HG02678 (cell line): ENCODE measurements around the gene TUBB3.
"Not testable (repeated sequence)": the region's sequence is repeated elsewhere in the genome, so short reads cannot be mapped to it uniquely, and the experiment has no call there.

Source experiments
- ATAC-seq: cut with Tn5 transposase; IDR thresholded peaks from one replicate; pipeline ENCODE4 v1.9.1; 2021; ENCODE audit warnings: mild to moderate bottlenecking, moderate library complexity; ENCODE audit not compliant: unreplicated experiment

TUBB3 gene

DNA sequence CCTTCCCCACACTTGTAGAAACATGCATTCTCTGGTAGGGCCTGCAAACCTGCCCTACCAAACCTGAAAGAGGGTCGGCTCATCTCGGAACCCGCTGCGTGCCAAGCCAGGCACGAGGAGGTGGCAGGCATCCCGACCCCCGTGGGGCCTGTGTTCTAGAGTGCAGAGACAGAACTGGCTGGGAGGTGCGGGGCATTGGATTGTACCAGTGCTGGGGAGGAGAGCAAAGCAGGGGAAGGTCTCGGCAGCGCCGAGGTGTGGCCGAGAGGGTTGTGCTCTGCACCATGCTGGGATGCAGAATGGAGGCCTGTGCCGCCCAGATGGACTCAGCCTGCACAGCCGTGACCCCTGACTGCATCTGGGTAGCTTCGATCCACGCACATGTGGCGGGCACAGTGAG, 22.3 kb upstream of the TUBB3 start:
- no peak for ATAC-seq

DNA sequence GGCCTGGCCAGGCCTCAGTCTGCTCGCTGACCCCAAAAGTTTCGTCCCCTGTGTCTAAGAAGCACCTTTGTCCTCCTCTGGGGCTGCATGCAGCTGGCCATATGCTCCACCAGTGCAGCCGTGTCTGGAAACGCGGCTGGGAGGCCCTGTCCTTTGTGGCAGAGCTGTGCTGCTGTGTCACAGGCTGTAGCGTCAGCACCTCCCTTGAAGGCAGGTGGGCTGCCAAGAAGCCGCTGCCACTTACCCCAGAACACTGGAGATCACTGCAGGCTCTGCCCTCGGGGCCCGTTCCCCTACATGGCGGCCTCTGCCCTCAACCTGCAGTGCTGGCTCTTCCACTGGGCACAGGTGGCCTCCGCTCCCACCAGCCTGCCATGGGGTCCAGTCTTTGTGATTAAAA, 20.2 kb upstream of the TUBB3 start:
- ATAC-seq = no peak

DNA sequence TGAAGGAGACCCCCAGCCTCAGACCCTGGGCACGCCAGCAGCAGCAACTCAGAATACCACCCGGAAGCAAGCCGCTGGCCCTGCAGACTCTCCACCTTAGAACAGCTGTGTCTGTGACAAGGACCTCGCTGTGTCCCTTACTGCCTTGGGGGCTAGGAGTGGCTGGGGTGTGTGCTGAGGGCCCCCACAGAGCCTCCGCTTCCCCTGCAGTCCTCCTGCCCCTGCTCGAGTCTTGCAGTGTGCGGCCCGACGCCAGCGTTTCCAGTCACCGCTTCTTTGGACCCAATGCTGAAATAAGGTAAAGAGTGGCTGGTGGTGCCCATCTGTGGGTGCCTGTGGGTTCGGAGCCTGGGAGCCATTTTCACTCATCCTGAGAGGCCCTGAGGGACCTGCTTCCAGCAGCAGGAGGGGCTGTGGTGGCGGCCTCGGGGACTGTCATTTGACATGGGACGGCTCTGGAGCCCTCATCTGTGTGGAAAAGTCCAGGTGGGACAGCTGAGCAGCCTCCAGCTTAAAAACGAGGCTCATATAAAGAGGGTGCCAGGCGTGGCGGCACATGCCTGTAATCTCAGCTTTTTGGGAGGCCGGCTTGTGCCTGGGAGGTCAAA, 19.1 kb upstream of the TUBB3 start:
- ATAC-seq = no peak

DNA sequence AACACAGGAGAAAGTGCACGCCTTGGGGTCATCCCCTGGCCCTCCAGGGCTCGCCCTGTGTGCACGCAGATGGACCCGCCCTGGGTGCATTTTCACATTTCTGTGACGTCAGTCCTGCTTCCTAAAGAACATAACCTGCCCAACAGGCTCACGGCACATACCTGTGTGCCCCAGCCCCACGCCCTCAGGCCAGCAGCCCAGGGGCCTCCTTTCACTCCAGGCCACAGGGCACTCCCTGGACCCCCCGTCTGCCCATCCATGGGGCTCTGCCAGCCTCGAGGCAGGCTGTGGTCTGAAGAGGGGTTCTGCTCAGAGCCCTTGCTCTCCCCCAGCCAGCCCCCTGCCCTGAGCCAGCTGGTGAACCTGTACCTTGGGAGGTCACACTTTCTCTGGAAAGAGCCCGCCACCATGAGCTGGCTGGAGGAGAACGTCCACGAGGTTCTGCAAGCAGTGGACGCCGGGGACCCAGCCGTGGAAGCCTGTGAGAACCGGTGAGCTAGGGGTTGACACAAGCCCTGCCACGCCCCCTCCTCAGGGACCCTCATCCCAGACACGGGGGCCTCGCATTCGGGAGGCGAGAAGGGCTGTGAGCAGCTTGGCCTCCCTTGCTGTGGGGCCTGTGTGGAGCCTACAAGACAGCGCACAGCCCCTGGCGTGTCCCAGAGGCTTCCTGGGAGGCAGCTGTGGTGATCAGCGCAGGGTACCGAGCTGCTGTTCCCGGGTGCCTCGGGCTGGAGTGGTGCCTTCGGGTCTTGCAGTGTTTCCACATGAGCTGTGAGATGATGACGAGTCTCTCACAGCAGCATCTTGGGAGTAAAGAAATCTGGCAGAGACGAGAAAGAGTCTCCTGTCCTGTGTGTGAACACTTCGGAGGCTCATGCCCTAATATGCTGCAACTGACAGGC, 18.3 kb upstream of the TUBB3 start:
- no peak for ATAC-seq

DNA sequence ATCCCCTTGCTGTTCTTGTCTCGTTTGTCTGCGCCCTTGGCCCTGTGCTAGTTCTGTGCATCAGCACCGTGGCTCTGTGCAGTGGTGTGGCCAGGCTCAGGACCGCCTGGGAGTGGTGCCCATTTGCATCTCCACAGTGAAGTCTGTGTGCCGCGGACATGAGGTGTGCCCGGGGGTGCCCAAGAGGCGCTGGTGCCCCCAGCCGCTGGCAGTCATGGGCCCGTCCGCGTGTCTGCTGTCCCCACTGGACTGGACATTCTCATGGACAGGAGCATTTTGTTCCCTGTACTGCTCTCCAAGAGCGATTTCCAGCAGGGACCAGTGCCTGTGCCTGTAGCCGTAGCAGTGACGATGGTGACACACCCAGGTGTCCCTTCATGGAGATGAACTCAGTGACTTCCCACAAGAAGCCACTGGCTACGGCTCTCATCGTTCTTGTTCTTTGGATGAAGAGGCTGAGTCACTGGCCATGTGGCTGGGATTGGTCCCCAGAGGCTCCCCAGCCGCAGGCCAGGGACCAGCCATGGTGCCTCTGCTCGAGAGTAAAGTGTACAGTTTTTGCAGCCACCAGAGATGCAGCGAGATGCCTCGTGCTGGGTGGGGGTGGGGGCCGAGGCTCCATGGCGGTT, 17.5 kb upstream of the TUBB3 start:
- ATAC-seq = no peak

DNA sequence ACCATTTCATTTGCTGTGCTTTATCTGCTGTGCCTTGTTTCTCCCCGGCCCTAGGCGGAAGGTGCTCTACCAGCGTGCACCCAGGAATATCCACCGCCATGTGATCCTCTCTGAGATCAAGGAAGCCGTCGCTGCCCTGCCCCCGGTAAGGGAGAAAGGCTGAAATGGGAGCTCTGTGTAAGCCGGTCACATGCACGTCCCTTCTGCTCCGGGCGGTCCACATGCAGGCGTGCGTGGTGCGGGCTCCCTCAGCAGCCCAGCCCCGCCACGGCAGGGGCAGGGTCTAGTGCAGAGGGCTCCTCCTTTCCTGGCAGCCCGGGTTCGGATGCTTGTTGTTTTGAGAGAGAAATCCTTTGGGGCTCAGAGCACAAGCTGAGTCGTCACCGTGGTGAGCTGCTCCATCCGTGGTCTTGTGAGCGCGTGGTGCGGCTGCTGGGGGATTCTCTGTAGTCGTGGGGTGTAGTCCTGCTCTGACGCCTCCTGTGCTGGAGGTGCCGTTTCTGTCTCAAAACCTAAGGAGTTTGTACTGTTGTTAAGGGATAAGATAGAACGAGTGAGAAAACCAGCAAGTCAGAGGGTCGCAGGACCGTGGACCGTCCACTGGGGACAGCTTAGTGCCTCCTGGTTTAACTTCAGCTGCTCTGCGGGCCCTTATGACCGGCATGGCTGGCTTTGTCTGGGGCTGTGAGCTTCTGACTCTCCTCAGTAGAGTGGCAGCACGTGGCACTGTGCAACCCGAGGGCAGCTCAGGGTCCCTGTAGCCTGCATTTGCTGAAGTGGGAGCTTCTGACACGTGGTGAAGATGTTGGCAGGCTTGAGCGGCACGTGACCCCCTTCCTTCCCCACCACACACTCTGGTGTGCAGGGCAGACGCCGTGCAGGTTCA, 16.8 kb upstream of the TUBB3 start:
- no peak for ATAC-seq

DNA sequence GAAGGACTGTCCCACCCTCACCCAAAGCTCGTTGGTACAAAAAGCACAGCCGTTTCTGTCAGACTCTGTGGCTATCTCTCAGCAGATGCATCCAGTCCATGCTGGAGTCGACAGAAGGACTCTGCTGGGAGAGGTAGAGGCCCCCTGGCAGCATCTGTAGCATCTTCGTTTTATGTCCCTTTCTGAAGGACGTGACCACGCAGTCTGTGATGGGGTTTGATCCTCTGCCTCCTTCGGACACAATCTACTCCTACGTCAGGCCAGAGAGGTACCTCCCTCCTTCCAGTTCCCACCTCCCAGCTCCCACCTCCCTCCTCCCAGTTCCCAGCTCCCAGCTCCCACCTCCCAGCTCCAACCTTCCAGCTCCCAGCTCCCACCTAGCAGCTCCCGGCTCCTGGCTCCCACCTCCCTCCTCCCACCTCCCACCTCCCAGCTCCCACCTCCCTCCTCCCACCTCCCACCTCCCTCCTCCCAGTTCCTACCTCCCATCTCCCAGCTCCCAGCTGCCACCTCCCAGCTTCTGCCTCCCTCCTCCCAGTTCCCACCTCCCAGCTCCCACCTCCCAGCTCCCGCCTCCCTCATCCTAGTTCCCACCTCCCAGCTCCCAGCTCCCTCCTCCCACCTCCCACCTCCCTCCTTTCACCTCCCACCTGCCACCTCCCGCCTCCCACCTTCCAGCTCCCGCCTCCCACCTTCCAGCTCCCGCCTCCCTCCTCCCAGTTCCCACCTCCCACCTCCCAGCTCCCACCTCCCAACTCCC, 15.9 kb upstream of the TUBB3 start:
- no peak for ATAC-seq

DNA sequence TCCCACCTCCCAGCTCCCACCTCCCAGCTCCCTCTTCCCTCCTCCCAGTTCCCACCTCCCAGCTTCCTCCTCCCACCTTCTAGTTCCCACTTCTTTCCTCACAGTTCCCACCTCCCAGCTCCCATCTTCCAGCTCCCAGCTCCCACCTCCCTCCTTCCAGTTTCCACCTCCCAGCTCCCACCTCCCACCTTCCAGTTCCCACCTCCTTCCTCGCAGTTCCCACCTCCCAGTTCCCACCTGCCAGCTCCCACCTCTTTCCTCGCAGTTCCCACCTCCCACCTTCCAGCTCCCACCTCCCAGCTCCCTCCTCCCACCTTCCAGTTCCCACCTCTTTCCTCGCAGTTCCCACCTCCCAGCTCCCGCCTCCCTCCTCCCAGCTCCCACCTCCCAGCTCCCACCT, 14.9 kb upstream of the TUBB3 start:
- no peak for ATAC-seq

DNA sequence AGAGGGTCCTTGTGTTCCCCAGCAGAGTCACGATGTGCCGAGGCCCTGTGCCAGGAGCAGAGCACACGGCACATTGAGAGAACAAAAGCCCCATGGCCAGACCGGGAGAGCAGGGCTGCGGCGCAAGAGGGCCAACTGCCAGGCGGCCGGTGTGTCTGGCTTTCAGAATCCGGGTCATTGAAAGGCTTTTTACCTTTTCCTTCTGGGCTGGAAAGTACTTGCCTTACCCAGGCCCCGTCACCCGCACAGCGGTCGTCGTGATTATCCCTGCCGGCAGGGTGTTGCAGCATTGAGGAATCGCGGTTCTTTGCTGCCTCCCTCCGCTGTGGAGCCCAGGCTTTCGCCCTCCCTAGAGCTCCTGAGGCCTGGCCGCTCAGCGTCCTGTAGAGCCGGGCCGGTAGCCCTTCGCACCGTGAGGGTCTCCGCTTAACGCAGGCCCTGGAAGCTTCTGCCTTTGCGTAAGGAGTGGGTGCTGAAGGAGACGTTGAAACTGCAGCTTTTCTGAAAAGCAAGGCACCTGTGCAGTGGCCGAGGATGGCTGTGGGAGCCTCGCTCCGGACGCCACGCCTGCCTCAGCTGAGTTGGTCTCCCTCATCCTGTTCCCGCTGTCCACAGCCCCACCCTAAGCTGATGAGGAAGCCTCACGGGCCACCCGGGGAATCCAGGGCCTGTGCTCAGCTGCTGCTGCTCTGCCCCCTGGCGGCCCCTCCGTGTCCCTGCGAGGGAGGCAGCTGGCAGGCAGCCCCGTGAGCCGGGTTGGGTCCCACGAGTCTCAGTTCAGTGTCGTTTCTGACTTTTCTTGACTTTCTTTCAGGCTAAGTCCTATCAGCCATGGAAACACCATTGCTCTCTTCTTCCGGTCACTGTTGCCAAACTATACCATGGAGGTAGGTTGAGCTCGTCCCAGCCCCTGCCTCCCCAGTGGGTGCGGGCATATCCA, 13.1 kb upstream of the TUBB3 start:
- no peak for ATAC-seq

DNA sequence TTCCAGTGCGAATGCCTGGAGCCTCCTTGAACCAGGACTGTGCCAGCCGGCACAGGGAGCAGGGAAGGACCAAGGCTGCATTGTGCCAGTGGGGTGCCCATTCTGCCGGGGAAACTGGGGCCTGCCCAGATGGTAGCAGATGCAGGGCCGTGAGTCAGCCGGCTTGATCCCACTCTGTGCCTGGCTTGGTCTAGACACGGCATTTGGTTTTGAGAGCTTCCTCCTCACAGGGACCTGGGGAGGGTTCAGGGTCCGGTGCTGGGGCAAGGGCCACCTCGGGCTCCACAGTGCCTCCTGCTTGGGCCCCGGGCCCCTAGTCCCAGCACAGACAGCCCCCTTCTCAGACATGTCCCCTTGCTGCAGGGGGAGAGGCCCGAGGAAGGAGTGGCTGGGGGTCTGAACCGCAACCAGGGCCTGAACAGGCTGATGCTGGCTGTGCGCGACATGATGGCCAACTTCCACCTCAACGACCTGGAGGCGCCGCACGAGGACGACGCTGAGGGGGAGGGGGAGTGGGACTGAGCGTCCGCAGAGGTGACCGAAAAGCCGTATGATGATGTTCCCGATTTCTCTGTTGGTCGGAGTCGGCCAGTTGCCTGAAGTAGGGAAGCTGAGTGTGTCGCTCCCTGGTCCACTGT, 12.3 kb upstream of the TUBB3 start:
- no peak for ATAC-seq

DNA sequence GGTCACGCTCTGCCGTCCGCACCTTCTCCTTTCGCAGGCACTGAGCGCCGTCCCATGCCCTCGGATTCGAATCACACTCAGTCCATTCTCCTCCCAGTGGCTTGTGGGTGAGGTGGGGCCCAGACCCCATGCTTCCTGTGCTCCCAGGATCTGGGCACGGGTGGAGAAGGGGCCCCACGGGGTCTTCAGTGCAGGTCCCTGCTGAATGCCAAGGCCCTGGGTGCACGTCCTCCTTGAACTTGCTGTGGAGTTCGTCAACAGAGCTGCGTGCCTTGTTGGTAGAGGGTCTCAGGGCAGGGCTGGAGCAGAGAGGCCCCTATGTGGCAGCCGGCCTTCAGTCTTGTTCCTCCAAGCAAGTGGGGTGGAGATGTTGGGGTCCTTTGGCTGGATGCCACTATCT, 11.8 kb upstream of the TUBB3 start:
- no peak for ATAC-seq

DNA sequence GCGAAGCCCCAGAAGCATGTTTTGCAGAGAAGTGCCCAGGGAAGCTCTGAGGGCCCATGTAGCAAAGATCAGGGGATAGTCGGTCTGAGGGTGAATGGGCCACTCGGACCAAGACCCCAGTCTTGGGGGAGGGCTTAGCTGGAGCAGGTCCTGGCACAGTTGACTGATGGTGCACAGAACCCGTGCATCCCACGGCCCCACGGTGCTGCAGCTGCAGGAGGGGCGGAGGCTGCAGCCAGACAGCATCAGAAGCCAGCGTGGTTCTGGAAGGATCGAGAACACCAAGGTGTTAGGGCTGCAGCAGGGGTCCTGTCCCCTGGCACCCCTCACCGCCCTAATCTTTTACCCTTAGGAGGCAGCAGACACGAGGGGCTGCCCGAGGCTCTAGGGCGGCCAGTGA, 11.0 kb upstream of the TUBB3 start:
- no peak for ATAC-seq

DNA sequence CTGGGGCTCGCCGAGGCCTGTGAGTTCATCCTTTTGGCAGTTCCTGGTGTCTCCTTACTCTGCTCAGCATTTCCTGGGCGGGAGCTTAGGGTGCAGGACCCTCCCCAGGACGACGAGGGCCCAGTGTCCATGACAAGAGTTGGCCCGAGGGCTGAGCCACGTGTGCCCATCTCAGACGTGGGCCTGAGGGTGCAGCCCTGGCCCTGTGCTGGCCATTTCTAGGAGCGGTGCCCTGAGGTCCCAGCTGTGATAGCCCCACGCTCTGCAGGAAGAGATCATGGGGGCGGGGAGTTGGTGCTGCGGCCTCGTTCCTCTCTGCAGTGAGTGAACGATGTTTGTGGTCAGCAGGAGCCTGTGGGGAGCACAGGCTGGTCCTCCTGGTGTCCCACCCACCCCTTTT, 10.5 kb upstream of the TUBB3 start:
- no peak for ATAC-seq

DNA sequence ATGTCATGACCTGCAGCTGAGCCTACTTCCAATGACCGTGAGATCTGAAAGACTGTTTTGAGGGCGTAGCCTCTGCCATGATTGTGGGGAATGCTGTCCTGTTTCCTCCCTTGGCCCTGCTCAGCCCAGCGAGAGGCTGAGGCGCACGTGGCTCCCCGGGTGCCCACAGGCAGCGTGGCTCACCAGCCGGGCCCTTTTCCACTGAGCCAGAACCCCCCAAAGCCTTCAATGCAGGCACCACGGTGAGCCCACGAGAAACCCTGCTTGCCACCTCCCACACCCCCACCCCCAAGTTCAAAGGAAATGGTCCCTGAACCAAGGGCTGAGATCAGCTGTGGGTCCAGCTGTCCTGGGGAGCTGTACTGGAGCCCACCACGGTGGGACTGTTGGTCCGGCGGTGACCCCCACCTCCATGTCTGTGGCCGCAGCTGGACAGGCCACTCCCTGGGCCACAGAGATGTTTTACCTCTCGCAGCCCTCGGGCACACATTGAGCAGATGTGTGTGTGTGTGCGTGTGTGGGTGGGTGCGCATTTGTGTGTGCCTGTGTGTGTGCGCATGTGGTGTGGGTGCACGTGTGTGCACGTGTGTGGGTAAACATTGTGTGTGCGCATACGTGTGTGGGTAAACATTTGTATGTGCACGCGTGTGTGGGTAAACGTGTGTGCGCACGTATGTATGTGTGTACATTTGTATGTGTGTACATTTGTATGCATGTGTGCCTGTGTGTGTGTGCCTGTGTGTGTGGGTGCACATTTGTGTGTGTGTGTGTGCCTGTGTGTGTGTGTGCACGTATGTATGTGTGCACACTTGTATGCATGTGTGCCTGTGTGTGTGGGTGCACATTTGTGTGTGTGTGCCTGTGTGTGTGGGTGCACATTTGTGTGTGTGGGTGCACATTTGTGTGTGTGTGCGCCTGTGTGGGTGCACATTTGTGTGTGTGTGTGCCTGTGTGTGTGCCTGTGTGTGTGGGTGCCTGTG, 9.4 kb upstream of the TUBB3 start:
- no peak for ATAC-seq

DNA sequence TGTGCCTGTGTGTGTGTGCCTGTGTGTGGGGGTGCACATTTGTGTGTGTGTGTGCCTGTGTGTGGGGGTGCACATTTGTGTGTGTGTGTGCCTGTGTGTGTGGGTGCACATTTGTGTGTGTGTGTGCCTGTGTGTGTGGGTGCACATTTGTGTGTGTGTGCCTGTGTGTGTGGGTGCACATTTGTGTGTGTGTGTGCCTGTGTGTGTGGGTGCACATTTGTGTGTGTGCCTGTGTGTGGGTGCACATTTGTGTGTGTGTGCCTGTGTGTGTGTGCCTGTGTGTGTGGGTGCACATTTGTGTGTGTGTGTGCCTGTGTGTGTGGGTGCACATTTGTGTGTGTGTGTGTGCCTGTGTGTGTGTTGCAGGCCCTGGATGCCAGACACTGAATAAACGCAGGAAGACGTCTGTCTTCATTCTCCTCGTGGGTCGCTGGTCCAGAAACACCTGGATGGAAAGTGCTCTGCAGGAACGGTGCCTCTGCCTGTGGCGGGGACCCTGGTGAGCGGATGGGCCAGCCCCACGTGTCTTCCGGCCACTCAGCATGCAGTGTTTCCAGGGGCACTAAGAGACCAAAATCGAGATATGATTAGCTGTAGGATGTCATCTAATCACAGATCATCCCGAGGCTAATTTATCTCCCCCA, 8.4 kb upstream of the TUBB3 start:
- ATAC-seq = not testable (repeated sequence)

DNA sequence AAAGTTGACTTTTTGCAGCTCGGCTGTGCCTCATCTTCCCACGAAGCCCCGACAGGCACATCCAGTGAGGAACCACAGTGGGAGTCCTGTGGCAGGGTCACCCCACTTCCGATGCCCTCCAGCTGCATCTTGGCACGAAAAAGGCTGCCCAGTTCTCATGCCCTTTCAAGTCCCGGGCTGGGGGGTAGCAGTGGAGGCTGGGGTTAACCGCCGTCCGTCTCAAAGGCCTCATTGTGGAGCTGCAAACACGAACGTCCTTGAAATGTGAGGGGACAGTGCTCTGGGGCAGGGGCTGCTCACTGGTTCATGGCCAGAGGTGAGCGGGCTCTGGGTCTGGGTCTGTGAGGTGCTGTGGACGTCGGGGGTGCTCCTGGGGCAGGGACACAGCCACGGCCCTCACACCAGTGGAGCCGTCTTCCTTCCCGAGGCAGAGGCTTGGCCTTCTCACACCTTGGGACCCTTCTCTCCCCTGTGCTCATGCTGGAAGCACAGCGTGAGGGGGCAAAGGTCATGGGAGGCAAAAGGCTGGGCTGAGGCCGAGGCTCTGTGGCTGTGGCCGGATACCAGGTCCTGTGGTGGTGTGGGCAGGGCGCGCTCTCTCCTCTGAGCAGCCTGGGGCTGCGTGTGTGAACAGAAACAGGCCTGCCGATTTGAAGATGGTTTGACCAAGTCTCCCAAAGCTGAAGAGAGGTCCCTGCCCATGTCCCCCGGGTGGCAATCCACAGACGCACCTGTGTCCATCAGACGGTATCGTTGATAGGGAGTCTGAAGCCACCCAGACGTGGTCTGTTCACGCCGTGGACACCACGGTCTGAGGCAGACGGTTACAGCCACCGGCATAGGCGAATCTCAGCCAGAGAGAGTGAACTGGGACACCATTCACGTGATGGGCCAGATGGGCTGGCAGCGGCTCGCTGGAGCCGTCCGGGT, 7.6 kb upstream of the TUBB3 start:
- no peak for ATAC-seq
